CD4-positive, alpha-beta T cell (primary cell): ENCODE results near the gene EID2. TPM values are rescaled to one million over a fixed set of nuclear protein-coding genes. Genes with fewer than 3 reads are reported as not detected.

Experiments
- ATAC-seq: fragments of 200-7000 bp; cut with Tn5 transposase; one replicate; pipeline ENCODE4 v1.10.0; 2022; ENCODE audit warnings: mild to moderate bottlenecking; ENCODE audit not compliant: poor library complexity
- CTCF ChIA-PET: fragments of 350-600 bp; sonication (Branson Sonifier 250); formaldehyde crosslinking; loops from one replicate; lab custom pipeline; 2021; ENCODE audit warnings: antibody characterized with exemption, inconsistent platforms; lab: Charles Lee
- POLR2A ChIA-PET: fragments of 350-600 bp; sonication (Branson Sonifier 250); formaldehyde crosslinking; loops from one replicate; lab custom pipeline; 2021; ENCODE audit warnings: antibody characterized with exemption, inconsistent platforms; lab: Charles Lee
- DNase-seq, 14 experiments: peaks; one replicate each; pipeline ENCODE4 v3.0.0-alpha.2; 2013 to 2020; ENCODE audit warnings: mixed read lengths in 2 of 14
- H3K27ac ChIP-seq, 2 donors: one replicate each; pipeline versions ENCODE4 v1.5.1 to v1.7.0; 2013; ENCODE audit warnings: low read length in 2 of 2, low read depth in 1 of 2, mild to moderate bottlenecking in 1 of 2
- H3K27me3 ChIP-seq, 2 experiments: 1 replicate in 1 of 2; 2 replicates in 1 of 2; pipeline versions ENCODE4 v1.6.1 to v1.7.0; 2013; ENCODE audit warnings: low read length in 2 of 2, control low read depth in 1 of 2, mild to moderate bottlenecking in 1 of 2, moderate library complexity in 1 of 2; ENCODE audit not compliant: insufficient read depth in 2 of 2, control insufficient read depth in 1 of 2
- H3K36me3 ChIP-seq: one replicate; pipeline ENCODE4 v1.6.1; 2013; ENCODE audit warnings: low read length, control low read depth; ENCODE audit not compliant: insufficient read depth
- H3K4me1 ChIP-seq: one replicate; pipeline ENCODE4 v1.6.1; 2013; ENCODE audit warnings: low read length, control low read depth; ENCODE audit not compliant: insufficient read depth
- H3K4me3 ChIP-seq: one replicate; pipeline ENCODE4 v1.5.1; 2013; ENCODE audit warnings: mild to moderate bottlenecking, low read length, moderate library complexity
- H3K9me3 ChIP-seq, 2 experiments: 1 replicate in 1 of 2; 2 replicates in 1 of 2; pipeline versions ENCODE4 v1.6.1 to v1.7.0; 2013; ENCODE audit warnings: low read length in 2 of 2, mild to moderate bottlenecking in 2 of 2, control low read depth in 1 of 2, moderate library complexity in 1 of 2; ENCODE audit not compliant: control insufficient read depth in 1 of 2, insufficient read depth in 1 of 2
- H3K27ac Mint-ChIP-seq: one replicate; pipeline ENCODE4 v1.8.0; 2020; ENCODE audit warnings: mixed read lengths
- H3K27me3 Mint-ChIP-seq: one replicate; pipeline ENCODE4 v1.8.0; 2021; ENCODE audit warnings: mixed read lengths
- H3K36me3 Mint-ChIP-seq: one replicate; pipeline ENCODE4 v1.8.0; 2021; ENCODE audit warnings: low read depth, mixed read lengths
- H3K4me1 Mint-ChIP-seq: one replicate; pipeline ENCODE4 v1.8.0; 2021; ENCODE audit warnings: low read depth, mixed read lengths
- H3K4me3 Mint-ChIP-seq: one replicate; pipeline ENCODE4 v1.8.0; 2020; ENCODE audit warnings: mild to moderate bottlenecking, mixed read lengths
- H3K9me3 Mint-ChIP-seq: one replicate; pipeline ENCODE4 v1.8.0; 2020; ENCODE audit warnings: mixed read lengths
- intact Hi-C, 2 experiments: fragments of 100-400 bp; cut with DNase I in 1 of 2; cut with micrococcal nuclease in 1 of 2; formaldehyde crosslinking; loops; one replicate each; pipeline versions ENCODE4 v1.15.1 to v1.9.0; 2023 to 2025; cut with DNase I, micrococcal nuclease
- total RNA-seq, 174 experiments: library from RNA in 2 of 174; stranded (reverse) in 2 of 174; gene quantifications; one replicate each; pipeline ENCODE4 v1.2.3 and lab custom pipeline; 2021 to 2026
- TF ChIP-seq, protein P1 (sequence below): fragments of 200-600 bp; IDR thresholded peaks from one replicate; pipeline ENCODE4 v1.8.0; 2022; ENCODE audit warnings: antibody characterized with exemption, mild to moderate bottlenecking

The EID2 gene
- total RNA-seq, 2 experiments from 2014 or later, result 17.2 to 18.1 TPM

DNA sequence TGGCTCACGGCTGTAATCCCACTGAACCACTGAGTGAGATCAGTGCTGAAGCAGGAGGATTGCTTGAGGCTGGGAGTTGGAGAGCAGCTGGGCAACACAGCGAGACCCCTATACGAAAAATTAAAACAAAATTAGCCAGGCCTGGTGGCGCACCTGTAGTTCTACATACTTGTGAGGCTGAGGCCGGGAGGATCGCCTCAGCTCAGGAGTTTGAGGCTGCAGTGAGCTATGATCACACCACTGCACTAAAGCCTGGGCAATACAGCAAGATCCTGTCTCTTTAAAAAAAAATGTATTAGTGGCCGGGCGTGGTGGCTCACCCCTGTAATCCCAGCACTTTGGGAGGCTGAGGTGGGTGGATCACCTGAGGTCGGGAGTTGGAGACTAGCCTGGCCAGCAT is 31.3 kb downstream of the EID2 start:
- TF ChIP-seq, protein P1, sequence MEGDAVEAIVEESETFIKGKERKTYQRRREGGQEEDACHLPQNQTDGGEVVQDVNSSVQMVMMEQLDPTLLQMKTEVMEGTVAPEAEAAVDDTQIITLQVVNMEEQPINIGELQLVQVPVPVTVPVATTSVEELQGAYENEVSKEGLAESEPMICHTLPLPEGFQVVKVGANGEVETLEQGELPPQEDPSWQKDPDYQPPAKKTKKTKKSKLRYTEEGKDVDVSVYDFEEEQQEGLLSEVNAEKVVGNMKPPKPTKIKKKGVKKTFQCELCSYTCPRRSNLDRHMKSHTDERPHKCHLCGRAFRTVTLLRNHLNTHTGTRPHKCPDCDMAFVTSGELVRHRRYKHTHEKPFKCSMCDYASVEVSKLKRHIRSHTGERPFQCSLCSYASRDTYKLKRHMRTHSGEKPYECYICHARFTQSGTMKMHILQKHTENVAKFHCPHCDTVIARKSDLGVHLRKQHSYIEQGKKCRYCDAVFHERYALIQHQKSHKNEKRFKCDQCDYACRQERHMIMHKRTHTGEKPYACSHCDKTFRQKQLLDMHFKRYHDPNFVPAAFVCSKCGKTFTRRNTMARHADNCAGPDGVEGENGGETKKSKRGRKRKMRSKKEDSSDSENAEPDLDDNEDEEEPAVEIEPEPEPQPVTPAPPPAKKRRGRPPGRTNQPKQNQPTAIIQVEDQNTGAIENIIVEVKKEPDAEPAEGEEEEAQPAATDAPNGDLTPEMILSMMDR, result no peak
- Mint-ChIP-seq H3K4me3 (no peak overlapping the region), H3K4me1 (peaks cover 31% of the 10 kb centered on the region), H3K27me3 (peaks cover 73% of the 10 kb centered on the region), H3K9me3 (no peaks in the 10 kb centered on the region), H3K27ac (no peak overlapping the region), H3K36me3 (no peaks in the 10 kb centered on the region)
- Histone ChIP-seq H3K27ac (no peak overlapping the region), H3K27me3 (peaks cover 51 to 54% of the 10 kb centered on the region in 2 experiments), H3K36me3 (no peaks in the 10 kb centered on the region), H3K9me3 (peaks cover 0 to 6% of the 10 kb centered on the region in 2 experiments), H3K4me3 (no peak overlapping the region), H3K4me1 (peaks cover 13% of the 10 kb centered on the region)
- intact Hi-C loops, result no loop called here
- CTCF ChIA-PET, result interaction anchor here (0.6 kb wide), 1 partner anchor 470 kb away, joined by 3 read pairs; no protein-coding TSS in a partner anchor
- no peak for DNase-seq
- POLR2A ChIA-PET, result no interaction called here
- ATAC-seq, result no peak

DNA sequence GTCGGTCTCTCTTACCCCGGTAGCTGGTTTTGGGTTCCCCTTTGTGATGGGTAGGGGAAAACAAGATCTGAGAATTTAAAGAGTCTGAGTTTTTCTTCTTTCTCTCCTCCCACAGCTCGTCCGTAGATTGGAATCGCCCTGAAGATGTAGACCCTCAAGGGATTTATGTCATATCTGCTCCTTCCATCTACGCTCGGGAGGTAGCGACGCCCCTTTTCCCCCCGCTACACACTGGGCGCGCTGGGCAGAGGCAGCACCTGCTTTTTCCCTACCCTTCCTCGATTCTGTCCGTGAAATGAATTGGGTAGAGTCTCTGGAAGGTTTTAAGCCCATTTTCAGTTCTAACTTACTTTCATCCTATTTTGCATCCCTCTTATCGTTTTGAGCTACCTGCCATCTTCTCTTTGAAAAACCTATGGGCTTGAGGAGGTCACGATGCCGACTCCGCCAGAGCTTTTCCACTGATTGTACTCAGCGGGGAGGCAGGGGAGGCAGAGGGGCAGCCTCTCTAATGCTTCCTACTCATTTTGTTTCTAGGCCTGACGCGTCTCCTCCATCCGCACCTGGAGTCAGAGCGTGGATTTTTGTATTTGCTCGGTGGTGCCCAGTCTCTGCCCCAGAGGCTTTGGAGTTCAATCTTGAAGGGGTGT is 32.1 kb downstream of the EID2 start:
- H3K4me3 ChIP-seq, result peak overlapping the region; percentile 43
- TF ChIP-seq, protein P1, result no peak
- ATAC-seq (no peak), DNase-seq (no peak)
- no peaks in the 10 kb centered on the region for H3K9me3 Mint-ChIP-seq
- ChIA-PET POLR2A (interaction anchor here (0.9 to 1.5 kb wide), 2 partner anchors 28 to 72 kb away, joined by 3 to 4 read pairs; partner anchors contain the start of gene RPS16), CTCF (no interaction called here)
- H3K27me3 ChIP-seq, result peaks cover 49 to 50% of the 10 kb centered on the region in 2 experiments
- H3K36me3 ChIP-seq, result no peaks in the 10 kb centered on the region
- H3K9me3 ChIP-seq, result peaks cover 0 to 6% of the 10 kb centered on the region in 2 experiments
- H3K27ac ChIP-seq, result no peak overlapping the region
- H3K4me3 Mint-ChIP-seq, result peak overlapping the region; percentile 70
- H3K27me3 Mint-ChIP-seq, result peaks cover 73% of the 10 kb centered on the region
- no peak overlapping the region for H3K27ac Mint-ChIP-seq
- intact Hi-C loops, result no loop called here
- H3K4me1 ChIP-seq, result peaks cover 18% of the 10 kb centered on the region
- H3K36me3 Mint-ChIP-seq, result no peaks in the 10 kb centered on the region
- peaks cover 38% of the 10 kb centered on the region for H3K4me1 Mint-ChIP-seq

GRCh38 chr19:39506944-39507714 is 32.8 kb downstream of the EID2 start:
- CTCF ChIA-PET, result interaction anchor here (0.8 kb wide), 1 partner anchor 33 kb away, joined by 3 read pairs; no protein-coding TSS in a partner anchor
- Mint-ChIP-seq H3K27ac (no peak overlapping the region), H3K36me3 (no peaks in the 10 kb centered on the region), H3K4me3 (peak overlapping the region; percentile 71), H3K9me3 (no peaks in the 10 kb centered on the region), H3K27me3 (peaks cover 68% of the 10 kb centered on the region), H3K4me1 (peaks cover 38% of the 10 kb centered on the region)
- ATAC-seq (peak; percentile 46), DNase-seq (peak in 8 of 14 experiments; percentile 18 to 78 (median 44))
- TF ChIP-seq, protein P1, result no peak
- peaks cover 23% of the 10 kb centered on the region for H3K4me1 ChIP-seq
- peak overlapping the region; percentile 43 for H3K4me3 ChIP-seq
- intact Hi-C loops, result no loop called here
- H3K36me3 ChIP-seq, result no peaks in the 10 kb centered on the region
- peaks cover 0 to 12% of the 10 kb centered on the region in 2 experiments for H3K9me3 ChIP-seq
- no peak overlapping the region for H3K27ac ChIP-seq
- POLR2A ChIA-PET, result interaction anchor here (0.9 to 1.5 kb wide), 2 partner anchors 29 to 72 kb away, joined by 3 to 4 read pairs; partner anchors contain the start of gene RPS16
- H3K27me3 ChIP-seq, result peaks cover 45 to 52% of the 10 kb centered on the region in 2 experiments
